IPS DF 19.7 (cell line): ENCODE results near the gene SEPTIN5.
A peak's percentile ranks its signal among the peaks of the same experiment; 100 is the strongest.

ENCODE experiments used
- DNase-seq: peaks from one replicate; pipeline ENCODE4 v3.0.0-alpha.2; 2013; ENCODE audit warnings: low read depth, low spot score

SEPTIN5 gene

GRCh38 chr22:19705181-19705934 is 8.9 kb upstream of the SEPTIN5 start:
- peak; percentile 95 for DNase-seq

DNA sequence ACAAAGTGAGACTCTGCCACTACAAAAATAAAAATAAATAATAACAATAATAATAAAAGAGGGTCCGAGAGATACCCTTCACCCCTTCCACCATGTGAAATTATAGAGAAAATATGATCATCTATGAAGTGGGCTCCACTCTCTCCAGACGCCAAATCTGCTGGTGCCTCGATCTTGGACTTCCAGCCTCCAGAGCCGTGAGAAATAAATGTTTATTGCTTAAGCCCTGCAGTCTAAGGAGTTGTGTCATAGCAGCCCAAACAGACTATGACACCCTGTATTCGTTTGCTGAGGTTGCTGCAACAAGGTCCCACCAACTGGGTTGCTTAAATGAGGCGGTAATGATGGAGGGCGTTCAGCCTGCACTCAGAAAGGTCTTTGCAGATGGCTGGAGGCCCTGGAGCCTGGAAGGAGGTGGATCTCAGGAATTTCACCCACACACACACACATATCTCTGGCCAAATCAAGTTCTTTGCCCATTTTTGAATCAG is 7.6 kb upstream of the SEPTIN5 start:
- no peak for DNase-seq

DNA sequence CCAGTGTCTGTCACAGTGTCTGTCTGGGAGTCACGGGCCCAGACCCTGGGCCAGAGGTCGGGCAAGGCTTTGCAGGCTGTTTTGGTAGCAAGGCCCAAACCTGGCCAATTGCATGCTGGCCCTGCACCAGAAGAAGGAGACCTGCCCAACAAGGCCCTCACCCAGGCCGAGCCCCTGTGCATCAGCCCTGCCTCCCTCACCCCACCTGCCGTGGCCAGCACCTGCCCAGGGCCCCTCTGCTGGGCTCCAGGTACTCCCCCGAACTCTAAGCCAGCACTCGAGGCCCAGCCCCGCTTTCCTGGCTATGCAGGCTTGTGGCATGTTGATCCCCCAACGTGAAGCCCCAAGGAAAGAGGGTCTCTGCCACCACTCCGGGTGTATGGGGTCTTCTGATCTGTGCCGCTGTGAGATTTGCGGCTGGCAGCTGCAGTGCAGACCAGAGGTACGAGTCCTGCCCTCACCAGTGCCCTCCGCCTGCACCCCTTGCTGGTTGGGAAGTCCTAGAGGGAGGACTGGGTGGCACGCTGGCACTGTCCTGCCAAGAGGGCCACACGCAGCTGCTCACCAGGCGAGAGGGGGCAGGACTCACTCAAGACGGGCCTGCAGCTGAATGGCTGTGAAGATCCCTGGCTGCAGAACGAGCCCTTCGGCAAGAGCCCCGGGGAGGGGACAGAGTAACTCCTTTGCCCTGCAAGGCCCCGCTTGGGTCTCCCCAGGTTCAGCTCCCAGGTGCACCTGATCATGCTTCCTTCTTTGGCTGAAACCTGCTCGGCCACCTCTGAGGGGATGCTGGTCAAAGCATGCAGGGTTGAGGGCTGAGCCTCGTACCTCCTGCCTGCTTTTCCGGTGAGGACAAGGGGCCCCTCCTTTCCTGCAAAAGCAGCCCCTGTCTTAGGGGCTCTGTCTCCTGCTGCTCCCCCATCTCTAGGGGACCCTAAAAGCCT is 6.7 kb upstream of the SEPTIN5 start:
- no peak for DNase-seq

DNA sequence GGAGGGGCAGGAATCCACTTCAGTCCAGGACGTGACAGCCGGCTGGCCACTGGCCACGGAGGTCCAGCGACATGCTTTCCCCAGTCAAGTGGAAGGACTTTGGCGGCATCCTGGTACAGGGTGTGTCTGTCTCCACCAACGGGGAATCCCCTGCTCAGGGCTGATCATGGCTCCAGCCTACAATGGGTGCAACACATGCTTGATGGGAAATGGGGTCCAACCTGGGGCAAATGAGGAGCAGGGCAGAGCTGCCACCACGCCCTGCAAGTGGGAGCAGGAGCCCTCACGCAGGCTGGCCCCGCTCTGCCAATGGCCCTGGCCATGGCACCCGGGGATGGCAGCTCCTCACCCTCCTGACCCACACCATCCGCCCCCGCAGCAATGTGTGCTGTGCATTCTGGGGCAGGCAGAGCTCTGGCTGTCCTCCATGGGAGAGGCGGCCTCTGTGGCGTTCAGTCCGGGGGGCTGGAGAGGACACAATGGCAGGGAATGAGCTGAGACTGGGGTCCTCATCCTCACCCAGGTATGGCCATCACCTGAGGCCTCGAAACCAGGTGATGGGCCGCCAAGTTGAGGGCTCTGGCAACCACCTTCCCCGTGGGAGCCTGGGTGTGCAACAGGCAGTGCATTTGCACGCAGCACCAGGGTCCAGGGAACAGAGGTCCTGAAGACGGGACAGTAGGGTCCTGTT is 5.8 kb upstream of the SEPTIN5 start:
- no peak for DNase-seq

- DNase-seq = no peak
Observed at GRCh38 chr22:19709063-19709769, 5.1 kb upstream of the SEPTIN5 start.

DNA sequence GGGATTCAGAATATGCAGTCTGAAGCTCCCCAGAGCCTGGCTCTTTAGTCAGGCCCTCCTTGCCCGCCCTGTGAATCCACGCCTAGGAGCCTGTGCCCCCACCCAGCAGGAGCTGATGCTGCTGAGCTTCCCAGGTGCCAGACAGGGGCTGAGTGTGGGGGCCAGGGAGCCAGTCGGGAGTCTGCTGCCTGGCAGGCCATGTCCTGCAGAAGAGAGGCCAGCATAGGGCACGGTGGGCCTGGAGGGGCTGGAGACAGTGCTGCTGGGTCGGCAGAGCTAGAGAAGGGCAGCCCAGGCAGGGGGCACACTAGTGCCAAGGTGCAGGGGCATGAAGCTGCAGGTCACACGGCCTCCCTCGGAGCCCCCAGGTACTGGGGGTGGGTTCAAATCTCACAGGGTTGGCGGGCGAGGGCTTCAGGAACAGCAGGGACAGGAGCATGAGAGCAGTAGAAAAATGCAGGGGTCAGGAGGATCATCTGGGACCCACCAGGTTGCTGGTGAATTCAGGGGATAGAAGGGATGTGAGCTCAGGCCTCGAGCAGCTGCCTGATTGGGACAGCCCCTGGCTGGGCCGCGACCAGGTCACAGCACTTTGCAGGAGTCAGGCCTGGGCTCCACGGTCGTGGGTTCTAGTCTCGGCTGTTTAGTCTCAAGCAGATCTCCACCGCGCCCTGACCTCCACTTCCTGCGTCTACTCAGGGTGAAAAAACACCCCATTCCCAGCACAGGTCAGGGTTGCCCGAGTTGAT is 4.1 kb upstream of the SEPTIN5 start:
- DNase-seq = no peak

GRCh38 chr22:19710769-19711106 is 3.6 kb upstream of the SEPTIN5 start:
- no peak for DNase-seq

GRCh38 chr22:19713245-19713644 is 1.1 kb upstream of the SEPTIN5 start:
- no peak for DNase-seq

- no peak for DNase-seq
Observed at GRCh38 chr22:19713650-19714311, 522 bp upstream of the SEPTIN5 start.

DNA sequence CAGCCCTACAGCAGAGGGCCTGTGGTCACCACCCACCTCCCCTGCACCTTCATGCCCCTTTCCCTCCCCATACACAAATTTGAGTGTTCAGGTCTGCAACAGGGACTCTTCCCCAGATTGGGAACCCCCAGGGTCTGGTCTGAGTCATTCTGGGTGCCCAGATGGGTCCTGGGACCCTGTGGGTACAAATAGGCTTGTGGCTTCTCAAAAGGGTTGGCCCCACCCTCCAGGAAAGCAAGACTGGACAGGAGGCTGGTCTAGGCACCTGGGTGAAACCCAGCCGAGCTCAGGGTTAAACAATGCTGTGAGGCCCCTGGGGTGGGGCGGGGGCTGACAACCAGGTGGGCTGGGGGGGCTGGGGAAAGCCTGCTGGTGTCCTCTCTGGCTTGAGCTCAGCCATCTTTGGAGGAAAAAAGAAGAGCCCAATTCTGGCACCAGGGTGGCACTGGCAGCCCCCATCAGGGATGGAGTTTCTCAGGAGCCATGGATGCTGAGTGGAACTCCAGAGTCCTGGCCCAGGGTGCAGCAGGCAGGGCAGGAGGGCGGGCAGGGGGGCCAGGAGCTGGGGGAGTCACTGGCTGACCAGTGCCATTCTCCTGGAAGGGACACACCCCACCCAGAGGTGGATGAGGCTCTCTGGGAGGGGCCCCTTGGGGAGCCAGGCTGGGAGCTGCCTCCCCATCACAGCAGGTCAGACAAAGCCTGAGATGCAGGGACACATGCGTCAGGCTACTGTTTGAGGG is 1.1 kb downstream of the SEPTIN5 start:
- no peak for DNase-seq

GRCh38 chr22:19716041-19716828 is 1.9 kb downstream of the SEPTIN5 start:
- DNase-seq = no peak

DNA sequence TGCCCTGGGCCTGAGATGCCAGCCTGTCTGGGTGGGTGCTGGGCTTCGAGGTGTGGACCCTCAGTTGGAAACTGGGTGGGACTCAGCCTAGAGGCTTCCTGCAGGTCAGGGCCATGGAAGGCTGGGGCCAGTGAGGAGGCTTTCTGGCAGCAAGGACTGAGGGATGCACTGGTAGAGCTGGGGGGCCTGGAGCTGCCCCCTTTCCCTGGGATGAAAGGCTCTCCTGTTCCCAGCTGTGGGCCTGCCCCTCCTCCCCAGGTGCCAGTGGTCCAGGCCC is 2.5 kb downstream of the SEPTIN5 start:
- DNase-seq = no peak

DNA sequence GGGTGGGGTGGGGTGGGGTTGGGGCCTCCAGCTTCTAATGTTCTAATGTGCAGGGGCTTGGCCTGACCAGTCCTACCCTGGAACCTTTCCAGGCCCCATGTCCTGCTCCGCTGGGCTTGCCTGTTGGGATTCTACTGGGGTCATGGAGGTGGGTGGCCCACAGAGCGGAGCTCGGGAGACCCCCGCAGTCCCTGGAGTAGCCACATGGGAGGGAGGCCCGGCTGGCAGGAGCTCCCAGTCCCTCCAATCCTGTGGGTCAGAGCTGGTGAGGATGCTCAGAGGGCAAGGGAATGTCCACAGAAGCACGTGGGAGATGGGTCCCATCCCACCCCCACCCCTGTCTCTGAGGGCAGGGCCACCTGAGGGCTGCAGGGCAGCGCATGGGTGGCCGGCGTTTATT is 2.9 kb downstream of the SEPTIN5 start:
- no peak for DNase-seq

DNA sequence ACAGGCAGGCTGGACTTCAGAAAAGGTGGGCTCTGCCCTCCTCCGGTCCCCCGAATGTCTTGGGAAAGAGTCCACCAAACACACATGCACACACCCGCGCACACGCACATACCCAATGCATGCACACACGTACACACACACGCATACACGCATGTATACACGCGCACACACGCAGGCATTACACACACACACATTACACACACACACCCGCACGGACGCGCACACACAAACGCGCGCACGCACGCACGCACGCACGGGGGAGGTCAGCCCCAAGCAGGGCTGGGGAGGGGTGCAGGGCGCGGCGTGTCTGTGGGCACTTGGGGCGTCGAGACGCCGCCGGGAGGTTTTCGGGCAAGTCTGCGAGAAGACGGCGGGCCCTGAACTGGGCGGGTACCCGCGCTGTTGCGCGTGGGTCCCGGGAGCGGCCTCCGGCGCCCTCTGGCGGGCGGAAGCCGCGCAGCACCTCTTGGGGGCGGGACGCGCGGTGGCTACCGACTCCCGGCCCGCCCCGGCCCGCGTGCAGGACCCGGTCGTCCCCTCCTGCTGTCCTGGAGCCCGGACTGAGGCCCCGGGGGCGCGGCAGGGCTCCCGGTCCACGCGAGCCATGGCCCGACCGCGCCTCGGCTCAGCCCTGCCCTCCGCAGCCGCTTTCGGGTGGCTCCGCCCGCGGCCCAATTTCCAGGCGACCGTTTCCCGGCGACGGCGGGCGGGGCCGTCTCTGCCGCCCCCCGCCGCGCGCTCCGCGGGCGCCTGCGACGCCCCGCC is 3.6 kb downstream of the SEPTIN5 start:
- no peak for DNase-seq

- DNase-seq = no peak
Observed at GRCh38 chr22:19718456-19719049, 4.2 kb downstream of the SEPTIN5 start.

DNA sequence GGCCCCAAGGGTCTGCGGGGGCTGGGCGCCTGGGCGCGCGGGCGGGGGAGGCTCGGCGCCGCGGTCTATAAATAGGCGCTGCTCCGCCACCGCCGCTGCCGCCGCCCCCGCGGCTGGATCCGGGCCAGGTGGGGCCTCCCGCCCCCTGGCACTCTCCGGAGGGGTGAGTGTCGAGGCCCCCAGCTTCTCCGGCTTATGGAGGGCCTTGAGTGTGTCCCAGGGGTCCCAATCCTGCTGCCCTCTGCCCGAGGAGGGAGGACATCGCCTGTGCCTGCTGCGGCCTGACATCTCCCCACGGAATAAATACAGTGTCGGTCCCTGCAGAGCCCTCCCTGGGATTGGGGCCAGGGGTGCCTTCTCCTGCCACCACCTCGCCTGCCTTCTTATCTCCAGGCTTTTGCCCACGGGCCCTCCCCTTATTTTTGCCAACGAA is 4.8 kb downstream of the SEPTIN5 start:
- no peak for DNase-seq

- no peak for DNase-seq
Observed at GRCh38 chr22:19719488-19720021, 5.3 kb downstream of the SEPTIN5 start.
